ENCODE data around the gene KAT7. TPM values are rescaled to one million over a fixed set of nuclear protein-coding genes. Genes with fewer than 3 reads are reported as not detected.

Gene KAT7
- total and polyA plus RNA-seq, 2 experiments from 2014 or later = 31.0 to 187 TPM

GRCh38 chr17:49846938-49847712 is 58.6 kb downstream of the KAT7 start:
- Mint-ChIP-seq H3K36me3 (ENCODE audit: low read depth) (peaks cover 25% of the 10 kb centered on the region), H3K9me3 (no peaks in the 10 kb centered on the region), H3K4me3 (no peak overlapping the region; the same call in 2 of the 3 replicates), H3K27me3 (ENCODE audit: insufficient read depth, low read depth, poor library complexity) (peaks cover 34% of the 10 kb centered on the region), H3K4me1 (peaks cover 29% of the 10 kb centered on the region), H3K27ac (no peak overlapping the region)
- H3K36me3 ChIP-seq (ENCODE audit: insufficient read depth) = peaks cover 6% of the 10 kb centered on the region; the same call in 1 of the 2 replicates
- peaks cover 4% of the 10 kb centered on the region; the same call in 1 of the 2 replicates for H4K20me1 ChIP-seq (replicated peaks; ENCODE audit: insufficient read depth)
- no peaks in the 10 kb centered on the region for H3K9me2 ChIP-seq (ENCODE audit: insufficient read depth)
- no peak overlapping the region for H2AFZ ChIP-seq
- TF ChIP-seq JUNB (IDR thresholded peaks at IDR 0.05; ENCODE audit: unreplicated experiment) (no peak), CREB1 (CRISPR knock-in tag; IDR thresholded peaks at IDR 0.05; ENCODE audit: low read depth) (no peak), STAT1 (IDR thresholded peaks at IDR 0.05; ENCODE audit: unreplicated experiment) (no peak)
- no peak overlapping the region for H3K4me3 ChIP-seq
- no peak overlapping the region for H3K27ac ChIP-seq (ENCODE audit: low read depth)
- H3K27me3 ChIP-seq (ENCODE audit: insufficient read depth) = peaks cover 22% of the 10 kb centered on the region
- ATAC-seq = no peak
- peaks cover 18% of the 10 kb centered on the region for H3K4me1 ChIP-seq (ENCODE audit: insufficient read depth)
- no peak overlapping the region for H3K4me2 ChIP-seq
- no peaks in the 10 kb centered on the region for H3K79me2 ChIP-seq (replicated peaks; ENCODE audit: insufficient read depth)
- DNase-seq (ENCODE audit: low spot score) = no peak
- H3F3A ChIP-seq (replicated peaks; ENCODE audit: low read depth) = 0 out of 2 replicates have a peak, but pooled peaks cover 5% of the 10 kb centered on the region

GRCh38 chr17:49848019-49848473 is 59.6 kb downstream of the KAT7 start, which contains the start of gene TAC4:
TAC4 (minus strand) TSS chr17:49848069; CDS start chr17:49848017, 52 bp downstream.
- peaks cover 29% of the 10 kb centered on the region for H3K4me1 Mint-ChIP-seq
- H3K27me3 ChIP-seq (ENCODE audit: insufficient read depth) = peaks cover 26% of the 10 kb centered on the region
- H3K9me3 Mint-ChIP-seq = no peaks in the 10 kb centered on the region
- H3K36me3 Mint-ChIP-seq (ENCODE audit: low read depth) = peaks cover 20% of the 10 kb centered on the region
- ATAC-seq = peak; percentile 20
- peaks cover 6% of the 10 kb centered on the region; the same call in 1 of the 2 replicates for H3K36me3 ChIP-seq (ENCODE audit: insufficient read depth)
- H4K20me1 ChIP-seq (replicated peaks; ENCODE audit: insufficient read depth) = peaks cover 4% of the 10 kb centered on the region; the same call in 1 of the 2 replicates
- 0 out of 2 replicates have a peak, but pooled peaks cover 5% of the 10 kb centered on the region for H3F3A ChIP-seq (replicated peaks; ENCODE audit: low read depth)
- H3K79me2 ChIP-seq (replicated peaks; ENCODE audit: insufficient read depth) = no peaks in the 10 kb centered on the region
- no peak within 1 kb of the TSS for H3K27ac ChIP-seq (ENCODE audit: low read depth)
- H2AFZ ChIP-seq = no peak within 1 kb of the TSS
- peaks cover 19% of the 10 kb centered on the region for H3K4me1 ChIP-seq (ENCODE audit: insufficient read depth)
- H3K27ac Mint-ChIP-seq = peak within 1 kb of the TSS; percentile 82; the same call in 1 of the 2 replicates
- TF ChIP-seq CTCF (conservative IDR thresholded peaks at IDR 0.05; ENCODE audit: low read depth in 2 of 2) = 0 out of 4 replicates have a peak, but pooled peaks of 1 of the 2 experiments have one; percentile 13
- TF ChIP-seq EZH2phosphoT487 (IDR thresholded peaks at IDR 0.05; ENCODE audit: unreplicated experiment) = no peak
- H3K9me2 ChIP-seq (ENCODE audit: insufficient read depth) = no peaks in the 10 kb centered on the region
- peak within 1 kb of the TSS; percentile 25; the same call in 2 of the 3 replicates for H3K4me3 Mint-ChIP-seq
- no peak within 1 kb of the TSS for H3K4me2 ChIP-seq
- no peak within 1 kb of the TSS for H3K4me3 ChIP-seq
- H3K27me3 Mint-ChIP-seq (ENCODE audit: insufficient read depth, low read depth, poor library complexity) = peaks cover 36% of the 10 kb centered on the region
- peak; percentile 49 for DNase-seq (ENCODE audit: low spot score)

- ATAC-seq = no peak
- Histone ChIP-seq H3K27me3 (ENCODE audit: insufficient read depth) (peaks cover 30% of the 10 kb centered on the region), H3K4me2 (no peak overlapping the region), H3K27ac (ENCODE audit: low read depth) (no peak overlapping the region), H3K9me2 (ENCODE audit: insufficient read depth) (no peaks in the 10 kb centered on the region), H4K20me1 (replicated peaks; ENCODE audit: insufficient read depth) (peaks cover 4% of the 10 kb centered on the region; the same call in 1 of the 2 replicates), H3K79me2 (replicated peaks; ENCODE audit: insufficient read depth) (no peaks in the 10 kb centered on the region), H3K36me3 (ENCODE audit: insufficient read depth) (peaks cover 6% of the 10 kb centered on the region; the same call in 1 of the 2 replicates), H2AFZ (no peak overlapping the region), H3F3A (replicated peaks; ENCODE audit: low read depth) (0 out of 2 replicates have a peak, but pooled peaks cover 5% of the 10 kb centered on the region), H3K4me1 (ENCODE audit: insufficient read depth) (peaks cover 19% of the 10 kb centered on the region), H3K4me3 (no peak overlapping the region)
- Mint-ChIP-seq H3K4me1 (peaks cover 29% of the 10 kb centered on the region), H3K36me3 (ENCODE audit: low read depth) (peaks cover 20% of the 10 kb centered on the region), H3K27ac (no peak overlapping the region), H3K4me3 (no peak overlapping the region), H3K9me3 (no peaks in the 10 kb centered on the region), H3K27me3 (ENCODE audit: insufficient read depth, low read depth, poor library complexity) (peaks cover 36% of the 10 kb centered on the region)
- DNase-seq (ENCODE audit: low spot score) = no peak
- TF ChIP-seq ZNF114 (CRISPR knock-in tag; IDR thresholded peaks at IDR 0.05) = no peak
- TF ChIP-seq CREB1 (CRISPR knock-in tag; IDR thresholded peaks at IDR 0.05; ENCODE audit: low read depth) = no peak
- no peak for TF ChIP-seq EZH2phosphoT487 (IDR thresholded peaks at IDR 0.05; ENCODE audit: unreplicated experiment)
- TF ChIP-seq NANOG (IDR thresholded peaks at IDR 0.05; ENCODE audit: borderline replicate concordance) = no peak
- no peak for TF ChIP-seq STAT1 (IDR thresholded peaks at IDR 0.05; ENCODE audit: unreplicated experiment)
- no peak for TF ChIP-seq CTCF (conservative IDR thresholded peaks at IDR 0.05; ENCODE audit: low read depth in 2 of 2)
These were observed 60.3 kb downstream of the KAT7 start for GRCh38 chr17:49848739-49849138.
